H54 (cell line): ENCODE results near the gene CCDC121.

Experiments
- DNase-seq: peaks from one replicate; pipeline ENCODE4 v3.0.0; 2011; ENCODE audit warnings: low spot score, mixed read lengths; ENCODE audit not compliant: insufficient read length
- FAIRE-seq: peaks from 3 replicates; lab custom pipeline; 2011; peaks lifted over from hg19 to GRCh38; lab: Jason Lieb, UNC
- POLR2A ChIP-seq: IDR thresholded peaks from 2 replicates; pipeline ENCODE4 v1.6.1; 2011; ENCODE audit warnings: low read depth, mild to moderate bottlenecking, low read length

CCDC121 gene

GRCh38 chr2:27582129-27582694, 46.6 kb downstream of the CCDC121 start:
- no peak for FAIRE-seq
- TF ChIP-seq POLR2A, result no peak
- no peak for DNase-seq

- FAIRE-seq (no peak), DNase-seq (no peak)
Observed at GRCh38 chr2:27581417-27582128, 47.2 kb downstream of the CCDC121 start.

More at GRCh38 chr2:27581417-27582128, 47.2 kb downstream of the CCDC121 start:
- no peak for TF ChIP-seq POLR2A
